HG02840 (cell line): ENCODE measurements around the gene IFIT2.
A peak's percentile ranks its signal among the peaks of the same experiment; 100 is the strongest.

Experiments used
- ATAC-seq: cut with Tn5 transposase; IDR thresholded peaks from one replicate; pipeline ENCODE4 v1.9.1; 2021; ENCODE audit warnings: mild to moderate bottlenecking, moderate library complexity, moderate number of reproducible peaks; ENCODE audit not compliant: unreplicated experiment, low FRiP score

The IFIT2 gene

GRCh38 chr10:89335226-89335625 is 33.4 kb downstream of the IFIT2 start:
- ATAC-seq = no peak

GRCh38 chr10:89336241-89336640 is 34.4 kb downstream of the IFIT2 start:
- no peak for ATAC-seq

- no peak for ATAC-seq
Observed at GRCh38 chr10:89337484-89337883, 35.6 kb downstream of the IFIT2 start.

- no peak for ATAC-seq
Observed at GRCh38 chr10:89338713-89339112, 36.9 kb downstream of the IFIT2 start.

GRCh38 chr10:89339875-89340274 is 38.0 kb downstream of the IFIT2 start:
- no peak for ATAC-seq

GRCh38 chr10:89341649-89342048 is 39.8 kb downstream of the IFIT2 start:
- ATAC-seq = no peak

- no peak for ATAC-seq
Observed at GRCh38 chr10:89342206-89342958, 40.5 kb downstream of the IFIT2 start.

- ATAC-seq = no peak
Observed at GRCh38 chr10:89343089-89343767, 41.4 kb downstream of the IFIT2 start.

- ATAC-seq = no peak
Observed at GRCh38 chr10:89344156-89344555, 42.3 kb downstream of the IFIT2 start.

- no peak for ATAC-seq
Observed at GRCh38 chr10:89345367-89346000, 43.6 kb downstream of the IFIT2 start.

GRCh38 chr10:89346405-89347254 is 44.8 kb downstream of the IFIT2 start:
- no peak for ATAC-seq

- no peak for ATAC-seq
Observed at GRCh38 chr10:89347701-89348457, 46.0 kb downstream of the IFIT2 start.

- ATAC-seq = no peak
Observed at GRCh38 chr10:89348481-89348880, 46.6 kb downstream of the IFIT2 start.

- ATAC-seq = no peak
Observed at GRCh38 chr10:89348975-89349374, 47.1 kb downstream of the IFIT2 start.

- ATAC-seq = peak; percentile 30
Observed at GRCh38 chr10:89350631-89351315, 48.9 kb downstream of the IFIT2 start.

GRCh38 chr10:89351412-89351779 is 49.5 kb downstream of the IFIT2 start:
- ATAC-seq = peak; percentile 69

- ATAC-seq = no peak
Observed at GRCh38 chr10:89351780-89352597, 50.1 kb downstream of the IFIT2 start.

- no peak for ATAC-seq
Observed at GRCh38 chr10:89352802-89353201, 51.0 kb downstream of the IFIT2 start.
